GM10266 (cell line): ENCODE results near the gene SUSD1.
"Not testable (repeated sequence)": the region's sequence is repeated elsewhere in the genome, so short reads cannot be mapped to it uniquely, and the experiment has no call there.

Experiments used
- DNase-seq: peaks from one replicate; pipeline ENCODE4 v3.0.0; 2012; ENCODE audit errors: extremely low spot score
- TF ChIP-seq, protein P1 (sequence below): IDR thresholded peaks from 2 replicates; pipeline ENCODE4 v1.5.1; 2012; ENCODE audit warnings: mild to moderate bottlenecking, low read depth; ENCODE audit not compliant: control insufficient read depth, insufficient read depth; ENCODE audit errors: missing control alignments

Gene SUSD1

DNA sequence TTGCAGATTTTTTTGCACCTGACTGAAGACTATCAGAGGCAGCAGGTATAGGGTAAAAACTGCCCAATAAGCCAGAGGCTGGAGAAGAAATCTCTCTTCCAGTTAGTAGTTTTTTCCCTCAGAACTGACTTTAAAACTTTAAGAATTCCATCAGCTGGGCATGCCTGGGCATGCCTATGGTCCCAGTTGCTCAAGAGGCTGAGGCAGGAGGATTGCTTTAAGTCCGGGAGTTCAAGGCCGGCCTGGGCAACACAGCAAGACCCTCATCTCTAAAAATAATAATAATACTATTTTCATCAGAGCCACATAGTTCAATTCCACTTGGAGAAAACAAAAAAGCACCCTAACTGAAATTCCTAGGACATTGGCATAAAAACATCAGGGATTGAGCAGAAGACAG is 30.3 kb downstream of the SUSD1 start:
- DNase-seq, result no peak
- TF ChIP-seq, protein P1, sequence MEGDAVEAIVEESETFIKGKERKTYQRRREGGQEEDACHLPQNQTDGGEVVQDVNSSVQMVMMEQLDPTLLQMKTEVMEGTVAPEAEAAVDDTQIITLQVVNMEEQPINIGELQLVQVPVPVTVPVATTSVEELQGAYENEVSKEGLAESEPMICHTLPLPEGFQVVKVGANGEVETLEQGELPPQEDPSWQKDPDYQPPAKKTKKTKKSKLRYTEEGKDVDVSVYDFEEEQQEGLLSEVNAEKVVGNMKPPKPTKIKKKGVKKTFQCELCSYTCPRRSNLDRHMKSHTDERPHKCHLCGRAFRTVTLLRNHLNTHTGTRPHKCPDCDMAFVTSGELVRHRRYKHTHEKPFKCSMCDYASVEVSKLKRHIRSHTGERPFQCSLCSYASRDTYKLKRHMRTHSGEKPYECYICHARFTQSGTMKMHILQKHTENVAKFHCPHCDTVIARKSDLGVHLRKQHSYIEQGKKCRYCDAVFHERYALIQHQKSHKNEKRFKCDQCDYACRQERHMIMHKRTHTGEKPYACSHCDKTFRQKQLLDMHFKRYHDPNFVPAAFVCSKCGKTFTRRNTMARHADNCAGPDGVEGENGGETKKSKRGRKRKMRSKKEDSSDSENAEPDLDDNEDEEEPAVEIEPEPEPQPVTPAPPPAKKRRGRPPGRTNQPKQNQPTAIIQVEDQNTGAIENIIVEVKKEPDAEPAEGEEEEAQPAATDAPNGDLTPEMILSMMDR, result no peak

DNA sequence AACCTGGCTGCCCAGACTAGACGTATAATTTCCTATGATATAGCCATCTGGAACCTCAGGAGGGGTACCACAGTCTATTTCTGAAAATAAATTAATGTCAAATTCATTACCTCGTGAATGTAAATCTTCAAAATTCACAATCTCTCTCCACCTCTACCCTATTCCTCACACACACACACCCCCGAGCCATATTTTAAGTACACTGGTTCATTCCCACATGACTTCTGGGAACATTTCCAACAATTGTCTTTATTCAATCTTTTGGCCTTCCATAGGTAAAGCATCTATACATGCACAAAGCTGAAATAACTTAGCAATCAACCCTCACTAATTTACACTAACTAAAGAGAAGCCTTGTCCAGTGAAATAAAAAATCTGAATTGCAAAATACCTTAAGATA is 32.7 kb downstream of the SUSD1 start:
- TF ChIP-seq, protein P1, result no peak
- no peak for DNase-seq

- TF ChIP-seq, protein P1, result no peak
- no peak for DNase-seq
These were observed 34.2 kb downstream of the SUSD1 start for GRCh38 chr9:112140936-112141335.

DNA sequence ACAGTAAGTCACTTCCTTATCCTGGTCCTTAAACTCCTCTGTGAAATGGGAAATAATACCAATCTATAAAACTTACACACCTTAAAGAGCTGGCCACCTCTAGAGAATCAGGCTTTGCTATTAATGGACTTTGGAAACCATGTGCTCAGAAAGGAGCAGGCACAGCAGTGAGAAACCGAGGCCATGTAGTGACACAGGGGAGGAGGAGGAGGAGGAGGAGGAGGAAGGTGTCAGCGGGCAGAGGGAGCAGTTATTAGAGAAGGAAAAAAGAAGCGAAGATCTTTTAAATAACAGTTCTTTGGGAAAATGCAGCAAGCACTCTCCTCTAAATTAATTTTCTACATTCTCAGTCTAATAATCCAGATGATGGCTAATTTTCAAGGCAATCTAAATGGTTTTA is 38.0 kb downstream of the SUSD1 start:
- TF ChIP-seq, protein P1, result no peak
- no peak for DNase-seq

DNA sequence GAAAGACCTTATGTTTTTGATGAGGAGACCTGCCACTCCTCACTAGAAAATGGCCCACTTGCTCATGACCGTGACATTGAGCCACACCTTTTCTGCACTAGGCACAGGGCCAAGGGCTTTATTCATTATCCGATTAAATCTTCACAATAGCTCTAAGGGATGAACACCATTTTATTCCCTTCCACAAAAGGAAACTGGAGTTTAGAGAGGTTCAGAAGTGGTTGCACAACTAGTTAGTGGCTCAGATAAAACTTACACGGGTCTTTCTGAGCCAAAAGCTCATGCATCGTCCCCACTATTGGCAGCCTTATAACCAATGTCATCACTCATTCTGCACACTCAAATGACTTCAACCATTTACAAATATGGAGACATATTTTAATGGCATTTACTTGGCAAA is 39.4 kb downstream of the SUSD1 start:
- TF ChIP-seq, protein P1, result no peak
- DNase-seq, result no peak

DNA sequence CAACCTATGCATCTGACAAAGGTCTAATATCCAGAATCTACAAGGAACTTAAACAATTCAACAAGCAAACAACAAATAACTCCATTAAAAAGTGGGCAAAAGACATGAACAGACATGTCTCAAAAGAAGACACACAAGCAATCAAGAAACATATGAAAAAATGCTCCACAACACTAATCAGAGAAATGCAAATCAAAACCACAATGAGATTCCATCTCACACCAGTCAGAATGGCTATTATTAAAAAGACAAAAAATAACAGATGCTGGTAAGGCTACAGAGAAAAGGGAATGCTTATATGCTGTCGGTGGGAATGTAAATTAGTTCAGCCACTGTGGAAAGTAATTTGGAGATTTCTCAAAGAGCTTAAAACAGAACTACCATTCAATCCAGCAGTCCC is 41.3 kb downstream of the SUSD1 start:
- DNase-seq, result not testable (repeated sequence)

GRCh38 chr9:112132356-112132755 is 42.7 kb downstream of the SUSD1 start:
- no peak for DNase-seq
- TF ChIP-seq, protein P1, result no peak

GRCh38 chr9:112130997-112131396 is 44.1 kb downstream of the SUSD1 start:
- TF ChIP-seq, protein P1, result no peak
- no peak for DNase-seq
